HepG2 (cell line): ENCODE results near the gene CCDC93. TPM values are rescaled to one million over a fixed set of nuclear protein-coding genes. Genes with fewer than 3 reads are reported as not detected.
A peak's percentile ranks its signal among the peaks of the same experiment; 100 is the strongest.

Experiments used
- ATAC-seq: fragments of 200-7000 bp; cut with Tn5 transposase; 3 replicates; pipeline ENCODE4 v1.9.1; 2020; ENCODE audit warnings: mild to moderate bottlenecking, moderate library complexity
- BruUV-seq: library from RNA; stranded (reverse); fragments of 400-500 nt; replicated peaks from 2 replicates; lab custom pipeline; 2021; lab: Mats Ljungman, UMichigan
- CTCF ChIA-PET: fragments of 300-600 bp; formaldehyde crosslinking; extraction: SDS; loops from one replicate; lab custom pipeline; 2021; ENCODE audit warnings: low total read pairs, inconsistent platforms, low intra/inter-chr PET ratio; lab: Yijun Ruan, JAX
- POLR2A ChIA-PET: fragments of 350-600 bp; sonication (Branson Sonifier 250); formaldehyde crosslinking; loops from one replicate; lab custom pipeline; 2020; ENCODE audit warnings: antibody characterized with exemption, inconsistent platforms; lab: Yijun Ruan, JAX
- DNase-seq: peaks from one replicate; pipeline ENCODE4 v3.0.0-alpha.2; 2015; ENCODE audit warnings: low spot score
- FAIRE-seq: peaks from 3 replicates; lab custom pipeline; 2011; peaks lifted over from hg19 to GRCh38; lab: Jason Lieb, UNC
- H2AFZ ChIP-seq: one replicate; pipeline ENCODE4 v1.6.1; 2011; ENCODE audit warnings: low read length, inconsistent platforms
- H3K27ac ChIP-seq: fragments of 300-600 bp; 3 replicates; pipeline ENCODE4 v1.8.0; 2011; ENCODE audit warnings: mixed run types, mild to moderate bottlenecking, mixed read lengths, low read length, inconsistent platforms; ENCODE audit not compliant: insufficient read depth; ENCODE audit errors: extremely low read length
- H3K27me3 ChIP-seq, 2 experiments: fragments of 200-600 bp in 1 of 2; 2 replicates in 1 of 2; 3 replicates in 1 of 2; pipeline versions ENCODE4 v1.6.0 to v1.8.0; 2011; ENCODE audit warnings: low read length in 2 of 2, mild to moderate bottlenecking in 2 of 2, moderate library complexity in 2 of 2, inconsistent platforms in 1 of 2; ENCODE audit not compliant: insufficient read depth in 2 of 2, control insufficient read depth in 1 of 2
- H3K36me3 ChIP-seq, 2 experiments: fragments of 200-600 bp in 1 of 2; replicated peaks in 1 of 2; 2 replicates in 1 of 2; 3 replicates in 1 of 2; pipeline versions ENCODE4 v1.5.1 to v1.8.0; 2011; ENCODE audit warnings: low read length in 2 of 2, inconsistent platforms in 1 of 2; ENCODE audit not compliant: insufficient read depth in 2 of 2, control insufficient read depth in 1 of 2
- H3K4me1 ChIP-seq: 2 replicates; pipeline ENCODE4 v1.5.1; 2012; ENCODE audit warnings: low read length, inconsistent platforms; ENCODE audit not compliant: insufficient read depth
- H3K4me2 ChIP-seq: 2 replicates; pipeline ENCODE4 v1.6.0; 2011; ENCODE audit warnings: low read depth, low read length, inconsistent platforms
- H3K4me3 ChIP-seq, 3 experiments: fragments of 200-600 bp in 1 of 3; sonication (generic), shearing (Covaris generic) in 1 of 3; replicated peaks in 1 of 3; 2 replicates each; pipeline ENCODE4 v1.5.1; 2011 to 2016; ENCODE audit warnings: low read length in 3 of 3, inconsistent platforms in 2 of 3, low read depth in 2 of 3, mild to moderate bottlenecking in 2 of 3, control low read depth in 1 of 3, mixed read lengths in 1 of 3; ENCODE audit not compliant: insufficient read depth in 1 of 3
- H3K79me2 ChIP-seq: one replicate; pipeline ENCODE4 v1.6.1; 2011; ENCODE audit warnings: low read length, inconsistent platforms; ENCODE audit not compliant: insufficient read depth
- H3K9ac ChIP-seq: 2 replicates; pipeline ENCODE4 v1.6.0; 2011; ENCODE audit warnings: mild to moderate bottlenecking, low read depth, low read length, inconsistent platforms; ENCODE audit not compliant: insufficient read depth
- H3K9me3 ChIP-seq: 2 replicates; pipeline ENCODE4 v1.5.1; 2012; ENCODE audit warnings: mild to moderate bottlenecking, low read length
- H4K20me1 ChIP-seq: 2 replicates; pipeline ENCODE4 v1.6.0; 2011; ENCODE audit warnings: inconsistent platforms, mild to moderate bottlenecking, low read length, moderate library complexity; ENCODE audit not compliant: insufficient read depth
- ARID5B ChIP-seq: IDR thresholded peaks from 2 replicates; pipeline ENCODE4 v1.4.0; 2020; ENCODE audit warnings: mild to moderate bottlenecking, missing genetic modification reagents
- DMAP1 ChIP-seq: IDR thresholded peaks from 2 replicates; pipeline ENCODE4 v1.6.1; 2016
- FOSL1 ChIP-seq: sonication (generic); formaldehyde crosslinking; IDR thresholded peaks from 2 replicates; pipeline ENCODE4 v1.9.0; 2021; ENCODE audit warnings: missing genetic modification reagents, borderline replicate concordance
- GABPA ChIP-seq, 2 experiments: IDR thresholded peaks; 2 replicates each; pipeline ENCODE4 v1.6.1; 2011 to 2016; ENCODE audit warnings: low read depth in 2 of 2, low read length in 1 of 2, missing biosample characterization in 1 of 2, missing genetic modification characterization in 1 of 2
- GATA4 ChIP-seq: sonication (generic); IDR thresholded peaks from 2 replicates; pipeline ENCODE4 v1.6.1; 2016; ENCODE audit warnings: antibody characterized with exemption, low read depth, borderline replicate concordance
- JARID2 ChIP-seq: sonication (generic); formaldehyde crosslinking; IDR thresholded peaks from 2 replicates; pipeline ENCODE4 v1.8.1; 2023; ENCODE audit warnings: missing genetic modification reagents, inconsistent platforms; ENCODE audit not compliant: insufficient replicate concordance
- KAT2B ChIP-seq: fragments of 150-350 bp; IDR thresholded peaks from 2 replicates; pipeline ENCODE4 v1.6.1; 2014; ENCODE audit warnings: low read depth, low read length, borderline replicate concordance
- KMT2B ChIP-seq: IDR thresholded peaks from 2 replicates; pipeline ENCODE4 v1.6.1; 2016; ENCODE audit warnings: missing genetic modification reagents, missing compliant biosample characterization
- MTA1 ChIP-seq: sonication (generic); formaldehyde crosslinking; IDR thresholded peaks from 2 replicates; pipeline ENCODE4 v1.4.0; 2020; ENCODE audit warnings: missing genetic modification reagents, mild to moderate bottlenecking, borderline replicate concordance
- MXD1 ChIP-seq: sonication (generic); formaldehyde crosslinking; IDR thresholded peaks from 2 replicates; pipeline ENCODE4 v1.4.0; 2020; ENCODE audit warnings: mild to moderate bottlenecking, missing genetic modification reagents
- MYPOP ChIP-seq: sonication (generic); formaldehyde crosslinking; IDR thresholded peaks from 2 replicates; pipeline ENCODE4 v1.8.1; 2023; ENCODE audit warnings: mild to moderate bottlenecking, moderate library complexity, missing genetic modification reagents
- NFE2L2 ChIP-seq: fragments of 150-350 bp; IDR thresholded peaks from 2 replicates; pipeline ENCODE4 v1.6.1; 2014; ENCODE audit warnings: low read length
- RXRB ChIP-seq: IDR thresholded peaks from 2 replicates; pipeline ENCODE4 v1.6.1; 2016; ENCODE audit warnings: borderline replicate concordance, missing genetic modification reagents, missing compliant biosample characterization
- STAG1 ChIP-seq: sonication (generic); formaldehyde crosslinking; IDR thresholded peaks from 2 replicates; pipeline ENCODE4 v1.4.0; 2020; ENCODE audit warnings: missing genetic modification reagents
- ZNF20 ChIP-seq: sonication (generic); formaldehyde crosslinking; IDR thresholded peaks from 2 replicates; pipeline ENCODE4 v1.4.0; 2020; ENCODE audit warnings: mild to moderate bottlenecking, moderate library complexity, missing genetic modification reagents
- ZNF513 ChIP-seq: sonication (generic); formaldehyde crosslinking; conservative IDR thresholded peaks from 2 replicates; pipeline ENCODE4 v1.5.0; 2020; ENCODE audit warnings: missing genetic modification reagents
- WGBS: methylation state at CpG from one replicate; pipeline ENCODE4 v1.1.6; 2017; ENCODE audit warnings: low lambda C conversion rate; 5-methylcytosine and 5-hydroxymethylcytosine counted together
- in situ Hi-C: cut with HindIII; loops from 2 replicates; pipeline ENCODE4 v1.10.0; 2017; ENCODE audit warnings: low pct_unique_long_range_greater_than_20kb; ENCODE audit not compliant: extremely low pct_ligation_motif_present
- intact Hi-C: fragments of 100-400 bp; cut with micrococcal nuclease; formaldehyde crosslinking; loops from one replicate; pipeline ENCODE4 v1.10.0; 2022; ENCODE audit not compliant: unreplicated experiment
- polyA plus RNA-seq, 8 experiments: library from polyadenylated mRNA; depleted of rRNA in 3 of 8; stranded (reverse) in 7 of 8; unstranded in 1 of 8; fragments of >200 nt; fragmentation: Illumina TruSeq in 4 of 8; extraction: Trizol in 4 of 8; gene quantifications; 2 replicates each; pipeline versions ENCODE4 v1.2.1 to v1.2.3, GENCODE V29; 2011 to 2016; ENCODE audit warnings: low read depth in 4 of 8, missing spikeins in 1 of 8, mixed read lengths in 1 of 8; ENCODE audit not compliant: insufficient read depth in 1 of 8
- total RNA-seq, 5 experiments: library from RNA; depleted of rRNA; stranded (reverse); fragments of >200 nt; fragmentation: Illumina TruSeq; extraction: Trizol; gene quantifications; 2 replicates each; pipeline ENCODE4 v1.2.3, GENCODE V29; 2016; ENCODE audit warnings: low read depth in 1 of 5

CCDC93 gene
- total and polyA plus RNA-seq, 2 of the 13 experiments (the other 11 are each of a cell fraction or from before 2014, with no cell fraction given), result 37.2 to 53.2 TPM

- Histone ChIP-seq H3K4me3 (peak overlapping the region in 2 of 3 experiments; percentile 19 to 41; a peak in 3 of 6 replicates), H3K27me3 (no peaks in the 10 kb centered on the region; a peak in 1 of 5 replicates), H2AFZ (peak overlapping the region; percentile 70), H3K9me3 (no peaks in the 10 kb centered on the region), H4K20me1 (no peaks in the 10 kb centered on the region), H3K4me1 (peaks cover 18% of the 10 kb centered on the region; the same call in 1 of the 2 replicates), H3K4me2 (peak overlapping the region; percentile 66), H3K36me3 (no peaks in the 10 kb centered on the region), H3K27ac (no peak overlapping the region), H3K79me2 (no peaks in the 10 kb centered on the region), H3K9ac (no peak overlapping the region)
- FAIRE-seq (no peak), ATAC-seq (peak; percentile 76), DNase-seq (no peak)
- in situ Hi-C loops (loop anchor here (10.0 kb wide), 1 partner anchor 807 kb away; no protein-coding TSS in a partner anchor), intact Hi-C loops (loop anchor here (1.0 to 5.0 kb wide), 5 partner anchors 41 to 815 kb away; partner anchors contain the start of gene INSIG2)
- no TSS peak for BruUV-seq
- 31% methylated on average over 3 of the region's 3 CpGs for WGBS
- ChIA-PET CTCF (interaction anchor here (0.8 to 2.0 kb wide), 3 partner anchors 14 to 174 kb away, joined by 4 to 16 read pairs (median 9); no protein-coding TSS in a partner anchor), POLR2A (interaction anchor here (1.3 to 2.2 kb wide), 3 partner anchors 33 to 42 kb away, joined by 5 to 11 read pairs (median 10); partner anchors contain the start of genes CCDC93 and INSIG2)
- TF ChIP-seq MTA1 (CRISPR knock-in tag) (no peak), RXRB (CRISPR knock-in tag) (0 out of 2 replicates have a peak, but pooled peaks have one; percentile 15), STAG1 (CRISPR knock-in tag) (no peak), FOSL1 (CRISPR knock-in tag) (0 out of 2 replicates have a peak, but pooled peaks have one; percentile 32), MYPOP (CRISPR knock-in tag) (no peak), ARID5B (CRISPR knock-in tag) (peak; percentile 22; the same call in 1 of the 2 replicates), JARID2 (CRISPR knock-in tag) (no peak), MXD1 (CRISPR knock-in tag) (no peak), NFE2L2 (no peak), GATA4 (no peak), KAT2B (no peak), ZNF20 (CRISPR knock-in tag) (no peak), KMT2B (CRISPR knock-in tag) (no peak), GABPA (IDR thresholded peaks at IDR 0.05; ENCODE audit: low read depth, low read length) (no peak), GABPA (CRISPR knock-in tag; IDR thresholded peaks at IDR 0.05; ENCODE audit: low read depth) (no peak), DMAP1 (CRISPR knock-in tag) (no peak), ZNF513 (no peak)
These were observed 33.5 kb upstream of the CCDC93 start for GRCh38 chr2:118047380-118047826.
